Measurements from ENCODE around the gene SLC6A18. TPM values are rescaled to one million over a fixed set of nuclear protein-coding genes. Genes with fewer than 3 reads are reported as not detected.

The SLC6A18 gene
- total and polyA plus RNA-seq, 2 donors from 2014 or later, result 1.5 TPM; not detected in 1

DNA sequence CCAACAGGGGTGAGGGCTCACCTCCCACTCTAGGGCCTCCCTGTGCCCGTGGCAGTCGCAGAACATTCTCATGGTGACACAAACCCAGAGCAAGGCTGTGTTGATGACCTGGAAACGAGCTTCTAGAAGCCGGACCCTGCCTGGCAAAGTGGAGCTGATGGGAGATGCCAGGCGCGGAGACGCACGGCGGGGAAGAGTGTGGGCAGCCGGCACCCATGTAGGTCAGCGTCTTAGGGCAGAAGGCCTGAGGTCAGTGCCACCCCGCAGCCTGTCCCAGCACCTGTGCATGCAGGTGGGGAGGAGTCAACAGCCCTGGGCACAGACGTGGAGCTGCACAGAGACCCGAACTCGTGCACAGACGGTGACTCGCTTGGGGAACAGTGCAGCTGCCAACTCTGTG lies 5.4 kb downstream of the SLC6A18 start:
- Histone ChIP-seq H3K36me3 (ENCODE audit: control insufficient read depth in 2 of 3, insufficient read depth in 3 of 3, low read length in 3 of 3) (no peaks in the 10 kb centered on the region), H3K9ac (ENCODE audit: low read length in 3 of 3) (no peak overlapping the region), H3K27me3 (ENCODE audit: control insufficient read depth, insufficient read depth, low read length) (no peaks in the 10 kb centered on the region), H3K9me3 (ENCODE audit: control insufficient read depth in 2 of 3, insufficient read depth in 1 of 3, low read length in 3 of 3) (peaks cover 0 to 4% (median 0%) of the 10 kb centered on the region in 3 donors), H3K27ac (ENCODE audit: low read depth in 2 of 2, low read length in 2 of 2) (no peak overlapping the region), H3K4me1 (ENCODE audit: control insufficient read depth in 2 of 3, insufficient read depth in 2 of 3, low read depth in 1 of 3, low read length in 3 of 3) (no peaks in the 10 kb centered on the region), H3K4me3 (ENCODE audit: low read length in 3 of 3) (no peak overlapping the region)
- intact Hi-C loops (cut with DNase I), result no loop called here
- TF ChIP-seq, protein P1, sequence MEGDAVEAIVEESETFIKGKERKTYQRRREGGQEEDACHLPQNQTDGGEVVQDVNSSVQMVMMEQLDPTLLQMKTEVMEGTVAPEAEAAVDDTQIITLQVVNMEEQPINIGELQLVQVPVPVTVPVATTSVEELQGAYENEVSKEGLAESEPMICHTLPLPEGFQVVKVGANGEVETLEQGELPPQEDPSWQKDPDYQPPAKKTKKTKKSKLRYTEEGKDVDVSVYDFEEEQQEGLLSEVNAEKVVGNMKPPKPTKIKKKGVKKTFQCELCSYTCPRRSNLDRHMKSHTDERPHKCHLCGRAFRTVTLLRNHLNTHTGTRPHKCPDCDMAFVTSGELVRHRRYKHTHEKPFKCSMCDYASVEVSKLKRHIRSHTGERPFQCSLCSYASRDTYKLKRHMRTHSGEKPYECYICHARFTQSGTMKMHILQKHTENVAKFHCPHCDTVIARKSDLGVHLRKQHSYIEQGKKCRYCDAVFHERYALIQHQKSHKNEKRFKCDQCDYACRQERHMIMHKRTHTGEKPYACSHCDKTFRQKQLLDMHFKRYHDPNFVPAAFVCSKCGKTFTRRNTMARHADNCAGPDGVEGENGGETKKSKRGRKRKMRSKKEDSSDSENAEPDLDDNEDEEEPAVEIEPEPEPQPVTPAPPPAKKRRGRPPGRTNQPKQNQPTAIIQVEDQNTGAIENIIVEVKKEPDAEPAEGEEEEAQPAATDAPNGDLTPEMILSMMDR (IDR thresholded peaks at IDR 0.05; ENCODE audit: borderline replicate concordance, extremely low read depth, insufficient read depth), result no peak
- DNase-seq, result no peak
- FAIRE-seq, result no peak

DNA sequence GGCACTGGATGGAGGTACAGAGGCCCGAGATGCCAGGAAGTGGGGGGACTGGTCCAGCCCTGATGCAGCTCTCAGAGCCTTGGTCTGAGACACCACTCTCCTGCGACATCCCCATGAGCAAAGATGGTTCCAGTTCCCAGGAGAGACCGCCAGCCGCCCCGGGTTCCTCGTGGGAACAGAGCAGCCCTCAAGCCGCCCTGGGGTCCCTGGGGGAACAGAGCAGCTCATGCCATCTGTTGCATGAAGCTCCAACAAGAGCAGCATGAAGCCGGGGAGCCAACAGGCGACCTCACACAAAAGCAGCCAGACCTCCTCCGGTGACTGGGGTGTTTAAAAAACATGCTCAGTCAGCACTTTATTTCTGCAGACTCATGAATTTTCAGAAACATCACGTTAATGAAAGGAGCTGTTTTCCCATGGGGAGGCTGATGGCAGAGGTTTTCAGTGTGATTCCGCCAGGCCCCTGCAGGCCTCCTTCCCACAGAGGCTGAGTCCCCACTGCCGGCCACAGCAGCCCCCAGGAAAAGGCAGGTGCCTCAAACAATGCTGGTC lies 6.2 kb downstream of the SLC6A18 start:
- FAIRE-seq (no peak), DNase-seq (no peak)
- H3K9me3 ChIP-seq (ENCODE audit: control insufficient read depth in 2 of 3, insufficient read depth in 1 of 3, low read length in 3 of 3), result peaks cover 0 to 4% (median 0%) of the 10 kb centered on the region in 3 donors
- no peaks in the 10 kb centered on the region for H3K27me3 ChIP-seq (ENCODE audit: control insufficient read depth, insufficient read depth, low read length)
- no peaks in the 10 kb centered on the region for H3K36me3 ChIP-seq (ENCODE audit: control insufficient read depth in 2 of 3, insufficient read depth in 3 of 3, low read length in 3 of 3)
- H3K9ac ChIP-seq (ENCODE audit: low read length in 3 of 3), result no peak overlapping the region
- TF ChIP-seq, protein P1 (IDR thresholded peaks at IDR 0.05; ENCODE audit: borderline replicate concordance, extremely low read depth, insufficient read depth), result no peak
- H3K27ac ChIP-seq (ENCODE audit: low read depth in 2 of 2, low read length in 2 of 2), result no peak overlapping the region
- H3K4me3 ChIP-seq (ENCODE audit: low read length in 3 of 3), result no peak overlapping the region
- intact Hi-C loops (cut with DNase I), result no loop called here
- no peaks in the 10 kb centered on the region for H3K4me1 ChIP-seq (ENCODE audit: control insufficient read depth in 2 of 3, insufficient read depth in 2 of 3, low read depth in 1 of 3, low read length in 3 of 3)

DNA sequence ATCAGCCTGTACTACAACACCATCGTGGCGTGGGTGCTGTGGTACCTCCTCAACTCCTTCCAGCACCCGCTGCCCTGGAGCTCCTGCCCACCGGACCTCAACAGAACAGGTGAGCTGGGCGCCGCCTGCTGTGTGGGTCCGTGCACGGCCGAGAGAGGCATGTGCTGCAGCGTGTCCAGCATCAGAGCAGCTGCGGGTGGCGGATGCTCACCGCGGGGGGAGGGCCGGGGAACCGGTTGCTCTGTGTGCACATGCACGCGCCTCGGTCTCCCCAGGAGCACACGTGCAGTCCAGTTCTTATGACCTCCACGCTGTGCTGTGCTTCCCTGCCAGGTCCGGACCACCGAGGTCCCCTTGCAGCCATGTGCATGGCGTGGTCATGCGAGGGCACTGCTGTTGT lies 7.6 kb downstream of the SLC6A18 start:
- Histone ChIP-seq H3K9ac (ENCODE audit: low read length in 3 of 3) (no peak overlapping the region), H3K36me3 (ENCODE audit: control insufficient read depth in 2 of 3, insufficient read depth in 3 of 3, low read length in 3 of 3) (no peaks in the 10 kb centered on the region), H3K9me3 (ENCODE audit: control insufficient read depth in 2 of 3, insufficient read depth in 1 of 3, low read length in 3 of 3) (peaks cover 0 to 4% (median 0%) of the 10 kb centered on the region in 3 donors), H3K4me3 (ENCODE audit: low read length in 3 of 3) (no peak overlapping the region), H3K27ac (ENCODE audit: low read depth in 2 of 2, low read length in 2 of 2) (no peak overlapping the region), H3K27me3 (ENCODE audit: control insufficient read depth, insufficient read depth, low read length) (no peaks in the 10 kb centered on the region), H3K4me1 (ENCODE audit: control insufficient read depth in 2 of 3, insufficient read depth in 2 of 3, low read depth in 1 of 3, low read length in 3 of 3) (no peaks in the 10 kb centered on the region)
- intact Hi-C loops (cut with DNase I), result no loop called here
- no peak for DNase-seq
- TF ChIP-seq, protein P1 (IDR thresholded peaks at IDR 0.05; ENCODE audit: borderline replicate concordance, extremely low read depth, insufficient read depth), result no peak
- no peak for FAIRE-seq

DNA sequence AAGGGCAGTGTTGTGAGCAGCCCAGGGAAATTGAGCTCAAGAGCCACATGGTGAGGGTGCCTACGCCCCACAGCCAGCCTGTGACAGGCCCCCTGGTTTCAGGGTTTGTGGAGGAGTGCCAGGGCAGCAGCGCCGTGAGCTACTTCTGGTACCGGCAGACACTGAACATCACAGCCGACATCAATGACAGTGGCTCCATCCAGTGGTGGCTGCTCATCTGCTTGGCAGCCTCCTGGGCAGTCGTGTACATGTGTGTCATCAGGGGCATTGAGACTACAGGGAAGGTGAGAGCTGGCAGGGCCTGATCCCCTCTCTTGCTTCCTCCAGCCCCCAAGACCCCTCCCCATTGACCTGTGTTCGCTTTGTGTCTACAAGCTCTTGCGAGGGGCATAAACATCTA lies 10.2 kb downstream of the SLC6A18 start:
- Histone ChIP-seq H3K4me1 (ENCODE audit: control insufficient read depth in 2 of 3, insufficient read depth in 2 of 3, low read depth in 1 of 3, low read length in 3 of 3) (no peaks in the 10 kb centered on the region), H3K36me3 (ENCODE audit: control insufficient read depth in 2 of 3, insufficient read depth in 3 of 3, low read length in 3 of 3) (no peaks in the 10 kb centered on the region), H3K27ac (ENCODE audit: low read depth in 2 of 2, low read length in 2 of 2) (no peak overlapping the region), H3K4me3 (ENCODE audit: low read length in 3 of 3) (no peak overlapping the region), H3K9ac (ENCODE audit: low read length in 3 of 3) (no peak overlapping the region), H3K9me3 (ENCODE audit: control insufficient read depth in 2 of 3, insufficient read depth in 1 of 3, low read length in 3 of 3) (peaks cover 0 to 4% (median 0%) of the 10 kb centered on the region in 3 donors), H3K27me3 (ENCODE audit: control insufficient read depth, insufficient read depth, low read length) (no peaks in the 10 kb centered on the region)
- TF ChIP-seq, protein P1 (IDR thresholded peaks at IDR 0.05; ENCODE audit: borderline replicate concordance, extremely low read depth, insufficient read depth), result no peak
- FAIRE-seq (no peak), DNase-seq (no peak)
- intact Hi-C loops (cut with DNase I), result no loop called here

Measured in kidney (tissue), 14 donors.